ENCODE measurements around the gene TMEM247. TPM values are rescaled to one million over a fixed set of nuclear protein-coding genes. Genes with fewer than 3 reads are reported as not detected.

Gene TMEM247
- total and polyA plus RNA-seq, 10 of the 15 experiments (the other 5 are each of a cell fraction or from before 2014, with no cell fraction given) = not detected

- CTCF ChIA-PET = interaction anchor here (1.1 to 1.2 kb wide), 2 partner anchors 21 to 27 kb away, joined by 3 read pairs; no protein-coding TSS in a partner anchor
- BruUV-seq (replicated peaks) = no TSS peak
- SMC1A ChIA-PET (ENCODE audit: uncharacterized antibody, unreplicated experiment) = interaction anchor here (0.7 to 2.1 kb wide), 4 partner anchors 10 to 30 kb away, joined by 3 to 4 read pairs (median 4); no protein-coding TSS in a partner anchor
- DNase-seq (ENCODE audit: low read depth, low spot score) = no peak
- H3K4me1 ChIP-seq (ENCODE audit: control insufficient read depth, insufficient read depth, low read length) = 0 out of 2 replicates have a peak, but pooled peaks cover 4% of the 10 kb centered on the region
- no peak overlapping the region for H3K4me3 ChIP-seq
- no peaks in the 10 kb centered on the region for H3K79me2 ChIP-seq (ENCODE audit: control insufficient read depth, insufficient read depth, low read length)
- intact Hi-C loops (cut with micrococcal nuclease; ENCODE audit: unreplicated experiment) (no loop called here), in situ Hi-C loops (cut with MboI) (no loop called here)
- H3K36me3 ChIP-seq (ENCODE audit: control insufficient read depth in 2 of 2, insufficient read depth in 2 of 2, low read length in 1 of 2) = no peaks in the 10 kb centered on the region
- H4K20me1 ChIP-seq (ENCODE audit: control insufficient read depth, insufficient read depth) = no peaks in the 10 kb centered on the region
- H3K9ac ChIP-seq (ENCODE audit: control insufficient read depth, insufficient read depth, low read length) = no peak overlapping the region
- TF ChIP-seq NRF1 (conservative IDR thresholded peaks at IDR 0.05; ENCODE audit: low read depth, low read length) (no peak), MYB (IDR thresholded peaks at IDR 0.05; ENCODE audit: borderline replicate concordance, low read depth, low read length) (no peak), CBX3 (IDR thresholded peaks at IDR 0.05; ENCODE audit: borderline replicate concordance, low read depth) (no peak), BRCA1 (IDR thresholded peaks at IDR 0.05; ENCODE audit: low read depth, low read length) (no peak), CEBPB (IDR thresholded peaks at IDR 0.05; ENCODE audit: borderline replicate concordance in 1 of 2, low read depth in 2 of 2, low read length in 2 of 2) (no peak), BCL3 (IDR thresholded peaks at IDR 0.05; ENCODE audit: borderline replicate concordance, insufficient read depth, low read depth, low read length, poor library complexity, severe bottlenecking) (no peak), MTA3 (IDR thresholded peaks at IDR 0.05; ENCODE audit: borderline replicate concordance, low read length) (no peak), RELA (IDR thresholded peaks at IDR 0.05; ENCODE audit: borderline replicate concordance, partially characterized antibody) (no peak), TAF1 (IDR thresholded peaks at IDR 0.05; ENCODE audit: borderline replicate concordance, low read depth, low read length) (no peak), SKIL (IDR thresholded peaks at IDR 0.05; ENCODE audit: low read depth, poor library complexity, severe bottlenecking) (no peak), HDAC6 (IDR thresholded peaks at IDR 0.05; ENCODE audit: unreplicated experiment) (no peak), PBX3 (IDR thresholded peaks at IDR 0.05; ENCODE audit: insufficient replicate concordance, low read depth, low read length) (no peak), RFX5 (IDR thresholded peaks at IDR 0.05; ENCODE audit: low read depth, low read length) (no peak), HCFC1 (IDR thresholded peaks at IDR 0.05; ENCODE audit: low read length) (no peak)
- 67% methylated on average over 10 of the region's 10 CpGs for WGBS (ENCODE audit: insufficient coverage, insufficient replicate concordance, low lambda C conversion rate, missing lambda C conversion rate)
- H3K4me2 ChIP-seq (ENCODE audit: control insufficient read depth, insufficient read depth) = no peak overlapping the region
- POLR2A ChIA-PET = interaction anchor here (0.7 to 1.3 kb wide), 2 partner anchors 10 to 18 kb away, joined by 3 read pairs; no protein-coding TSS in a partner anchor
- RAD21 ChIA-PET (ENCODE audit: unreplicated experiment) = no interaction called here
- no peak overlapping the region for H2AFZ ChIP-seq (ENCODE audit: control insufficient read depth, low read depth, low read length)
- no peaks in the 10 kb centered on the region; the same call in 1 of the 3 replicates for H3K9me3 ChIP-seq (replicated peaks; ENCODE audit: control insufficient read depth, insufficient read depth, low read length)
- H3K27ac ChIP-seq (ENCODE audit: control insufficient read depth, insufficient read depth) = no peak overlapping the region
- FAIRE-seq = no peak
- no peaks in the 10 kb centered on the region for H3K27me3 ChIP-seq (replicated peaks in 1 of 2; ENCODE audit: control insufficient read depth in 2 of 2, insufficient read depth in 2 of 2, low read length in 1 of 2)
- no peak; the same call in 2 of the 3 replicates for ATAC-seq
These were observed 40.9 kb downstream of the TMEM247 start for GRCh38 chr2:46520130-46520711.

Measured in GM12878 (cell line).